ENCODE data around the gene ACSF3. TPM values are rescaled to one million over a fixed set of nuclear protein-coding genes. Genes with fewer than 3 reads are reported as not detected.

The ACSF3 gene
- total RNA-seq, 1 experiment from 2014 or later, result 55.2 TPM

- POLR2A ChIA-PET, result no interaction called here
- H3K36me3 Mint-ChIP-seq (ENCODE audit: insufficient read depth, unreplicated experiment), result peaks cover 23% of the 10 kb centered on the region
- TF ChIP-seq, protein P1, sequence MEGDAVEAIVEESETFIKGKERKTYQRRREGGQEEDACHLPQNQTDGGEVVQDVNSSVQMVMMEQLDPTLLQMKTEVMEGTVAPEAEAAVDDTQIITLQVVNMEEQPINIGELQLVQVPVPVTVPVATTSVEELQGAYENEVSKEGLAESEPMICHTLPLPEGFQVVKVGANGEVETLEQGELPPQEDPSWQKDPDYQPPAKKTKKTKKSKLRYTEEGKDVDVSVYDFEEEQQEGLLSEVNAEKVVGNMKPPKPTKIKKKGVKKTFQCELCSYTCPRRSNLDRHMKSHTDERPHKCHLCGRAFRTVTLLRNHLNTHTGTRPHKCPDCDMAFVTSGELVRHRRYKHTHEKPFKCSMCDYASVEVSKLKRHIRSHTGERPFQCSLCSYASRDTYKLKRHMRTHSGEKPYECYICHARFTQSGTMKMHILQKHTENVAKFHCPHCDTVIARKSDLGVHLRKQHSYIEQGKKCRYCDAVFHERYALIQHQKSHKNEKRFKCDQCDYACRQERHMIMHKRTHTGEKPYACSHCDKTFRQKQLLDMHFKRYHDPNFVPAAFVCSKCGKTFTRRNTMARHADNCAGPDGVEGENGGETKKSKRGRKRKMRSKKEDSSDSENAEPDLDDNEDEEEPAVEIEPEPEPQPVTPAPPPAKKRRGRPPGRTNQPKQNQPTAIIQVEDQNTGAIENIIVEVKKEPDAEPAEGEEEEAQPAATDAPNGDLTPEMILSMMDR (IDR thresholded peaks at IDR 0.05; ENCODE audit: insufficient read depth in 1 of 2, low read depth in 1 of 2, low read length in 1 of 2, severe bottlenecking in 1 of 2, unreplicated experiment in 1 of 2), result no peak
- no peaks in the 10 kb centered on the region for H3K4me1 Mint-ChIP-seq (ENCODE audit: low read depth, unreplicated experiment)
- no TSS peak for BruUV-seq (replicated peaks)
- Histone ChIP-seq H3K4me3 (ENCODE audit: low read depth, low read length) (no peak overlapping the region), H3K9me3 (0 out of 2 replicates have a peak, but pooled peaks cover 2% of the 10 kb centered on the region), H3K4me1 (no peaks in the 10 kb centered on the region), H3K36me3 (ENCODE audit: control insufficient read depth, insufficient read depth, low read length) (peaks cover 3% of the 10 kb centered on the region), H3K27me3 (replicated peaks; ENCODE audit: control insufficient read depth, insufficient read depth, low read length) (no peaks in the 10 kb centered on the region)
- H3K9me3 Mint-ChIP-seq (ENCODE audit: unreplicated experiment), result no peaks in the 10 kb centered on the region
- DNase-seq, result no peak
- H3K27ac Mint-ChIP-seq (ENCODE audit: unreplicated experiment), result no peak overlapping the region
- CTCF ChIA-PET, result no interaction called here
- H3K4me3 Mint-ChIP-seq (ENCODE audit: unreplicated experiment), result no peak overlapping the region
- intact Hi-C loops (cut with micrococcal nuclease; ENCODE audit: unreplicated experiment), result no loop called here
- no peaks in the 10 kb centered on the region for H3K27me3 Mint-ChIP-seq (ENCODE audit: insufficient read depth, unreplicated experiment)
Measured at GRCh38 chr16:89113661-89114060, 20.0 kb downstream of the ACSF3 start.

DNA sequence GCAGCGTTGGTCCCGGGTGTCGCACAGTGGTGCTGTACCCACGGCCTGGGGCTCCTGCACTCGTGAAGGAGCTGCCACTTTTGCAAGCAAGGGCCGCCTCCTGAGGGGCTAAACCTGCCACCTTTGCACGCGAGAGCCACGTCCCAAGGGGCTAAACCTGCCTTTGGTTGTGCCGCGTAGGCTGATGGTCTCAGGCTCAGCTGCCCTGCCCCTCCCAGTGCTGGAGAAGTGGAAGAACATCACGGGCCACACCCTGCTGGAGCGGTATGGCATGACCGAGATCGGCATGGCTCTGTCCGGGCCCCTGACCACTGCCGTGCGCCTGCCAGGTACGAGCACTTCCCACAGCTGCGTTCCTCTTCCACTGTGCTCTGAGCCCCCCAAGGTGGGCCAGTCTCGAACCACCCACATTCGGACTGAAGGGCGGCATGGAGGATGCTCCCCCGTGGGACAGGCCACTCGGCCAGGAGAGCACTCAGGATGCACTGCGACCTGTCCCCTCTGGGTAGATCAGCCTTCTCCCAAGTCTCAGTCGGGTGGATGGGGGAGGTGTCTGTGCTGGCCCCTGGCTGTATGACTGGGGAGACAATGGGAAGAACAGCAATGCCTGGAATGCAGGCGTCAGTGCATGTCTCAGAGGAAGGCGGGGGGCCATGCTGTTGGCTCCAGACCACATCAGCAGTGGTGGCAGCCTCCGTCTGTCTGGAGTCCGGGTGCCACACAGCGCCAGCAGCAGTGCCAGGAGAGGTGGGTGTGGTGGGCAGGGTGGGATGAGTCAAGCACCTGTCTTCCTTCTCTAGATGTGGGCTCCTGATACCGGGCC is 20.7 kb downstream of the ACSF3 start:
- H3K9me3 ChIP-seq, result 0 out of 2 replicates have a peak, but pooled peaks cover 2% of the 10 kb centered on the region
- peaks cover 30% of the 10 kb centered on the region for H3K36me3 Mint-ChIP-seq (ENCODE audit: insufficient read depth, unreplicated experiment)
- DNase-seq, result no peak
- peaks cover 3% of the 10 kb centered on the region for H3K36me3 ChIP-seq (ENCODE audit: control insufficient read depth, insufficient read depth, low read length)
- CTCF ChIA-PET, result no interaction called here
- no peaks in the 10 kb centered on the region for H3K27me3 Mint-ChIP-seq (ENCODE audit: insufficient read depth, unreplicated experiment)
- no peak overlapping the region for H3K4me3 ChIP-seq (ENCODE audit: low read depth, low read length)
- H3K4me3 Mint-ChIP-seq (ENCODE audit: unreplicated experiment), result no peak overlapping the region
- H3K27me3 ChIP-seq (replicated peaks; ENCODE audit: control insufficient read depth, insufficient read depth, low read length), result no peaks in the 10 kb centered on the region
- H3K9me3 Mint-ChIP-seq (ENCODE audit: unreplicated experiment), result no peaks in the 10 kb centered on the region
- TF ChIP-seq, protein P1 (IDR thresholded peaks at IDR 0.05; ENCODE audit: insufficient read depth in 1 of 2, low read depth in 1 of 2, low read length in 1 of 2, severe bottlenecking in 1 of 2, unreplicated experiment in 1 of 2), result no peak
- POLR2A ChIA-PET, result no interaction called here
- H3K27ac Mint-ChIP-seq (ENCODE audit: unreplicated experiment), result peak overlapping the region; percentile 14
- BruUV-seq (replicated peaks), result no TSS peak
- H3K4me1 ChIP-seq, result no peaks in the 10 kb centered on the region
- no peaks in the 10 kb centered on the region for H3K4me1 Mint-ChIP-seq (ENCODE audit: low read depth, unreplicated experiment)
- intact Hi-C loops (cut with micrococcal nuclease; ENCODE audit: unreplicated experiment), result no loop called here

- Mint-ChIP-seq H3K27me3 (ENCODE audit: insufficient read depth, unreplicated experiment) (no peaks in the 10 kb centered on the region), H3K4me1 (ENCODE audit: low read depth, unreplicated experiment) (no peaks in the 10 kb centered on the region), H3K9me3 (ENCODE audit: unreplicated experiment) (no peaks in the 10 kb centered on the region), H3K36me3 (ENCODE audit: insufficient read depth, unreplicated experiment) (peaks cover 39% of the 10 kb centered on the region), H3K27ac (ENCODE audit: unreplicated experiment) (peak overlapping the region; percentile 14), H3K4me3 (ENCODE audit: unreplicated experiment) (no peak overlapping the region)
- no peaks in the 10 kb centered on the region for H3K4me1 ChIP-seq
- H3K9me3 ChIP-seq, result no peaks in the 10 kb centered on the region
- H3K27me3 ChIP-seq (replicated peaks; ENCODE audit: control insufficient read depth, insufficient read depth, low read length), result no peaks in the 10 kb centered on the region
- no peak for DNase-seq
- no peak overlapping the region for H3K4me3 ChIP-seq (ENCODE audit: low read depth, low read length)
- peaks cover 3% of the 10 kb centered on the region for H3K36me3 ChIP-seq (ENCODE audit: control insufficient read depth, insufficient read depth, low read length)
- ChIA-PET CTCF (no interaction called here), POLR2A (no interaction called here)
- intact Hi-C loops (cut with micrococcal nuclease; ENCODE audit: unreplicated experiment), result no loop called here
- BruUV-seq (replicated peaks), result no TSS peak
- TF ChIP-seq, protein P1 (IDR thresholded peaks at IDR 0.05; ENCODE audit: insufficient read depth in 1 of 2, low read depth in 1 of 2, low read length in 1 of 2, severe bottlenecking in 1 of 2, unreplicated experiment in 1 of 2), result no peak
Measured at GRCh38 chr16:89115216-89115861, 21.7 kb downstream of the ACSF3 start.
